Transverse colon (tissue), 4 donors: ENCODE data around the gene MECR.
A peak's percentile ranks its signal among the peaks of the same experiment; 100 is the strongest.

ENCODE experiments used
- CTCF ChIP-seq, 5 experiments: fragments of 200-600 bp in 3 of 5; fragments of 450-650 bp in 2 of 5; sonication (generic) in 3 of 5; IDR thresholded peaks; 1 replicate in 2 of 5; 2 replicates in 3 of 5; pipeline ENCODE4 v1.5.1; 2016 to 2017; ENCODE audit warnings: antibody characterized with exemption in 5 of 5, inconsistent platforms in 3 of 5, mild to moderate bottlenecking in 2 of 5, moderate library complexity in 1 of 5
- EP300 ChIP-seq: sonication (generic); formaldehyde crosslinking; IDR thresholded peaks from one replicate; pipeline ENCODE4 v1.6.1; 2017; ENCODE audit warnings: antibody characterized with exemption, low read depth
- POLR2A ChIP-seq: fragments of 450-650 bp; IDR thresholded peaks from one replicate; pipeline ENCODE4 v1.6.1; 2016; ENCODE audit warnings: antibody characterized with exemption, mild to moderate bottlenecking, moderate library complexity
- POLR2AphosphoS5 ChIP-seq, 3 donors: sonication (generic); formaldehyde crosslinking; IDR thresholded peaks; one replicate each; pipeline ENCODE4 v1.6.1; 2016; ENCODE audit warnings: antibody characterized with exemption in 3 of 3

GRCh38 chr1:29235955-29236711 lies 5.4 kb upstream of the MECR start, which contains the start of gene PTPRU:
- TF ChIP-seq CTCF (IDR thresholded peaks at IDR 0.05) = peak; percentile 41 to 84 (median 68)
- TF ChIP-seq POLR2AphosphoS5 (IDR thresholded peaks at IDR 0.05) = no peak
- TF ChIP-seq POLR2A = no peak
- no peak for TF ChIP-seq EP300
